Mucosa of descending colon (tissue), 3 donors: Measurements from ENCODE around the gene IRAK2. TPM values are rescaled to one million over a fixed set of nuclear protein-coding genes. Genes with fewer than 3 reads are reported as not detected.
"Not testable (repeated sequence)": the region's sequence is repeated elsewhere in the genome, so short reads cannot be mapped to it uniquely, and the experiment has no call there.

Experiments used
- ATAC-seq: fragments of 200-7000 bp; cut with Tn5 transposase; one replicate; pipeline ENCODE4 v1.9.1; 2020; ENCODE audit warnings: mild to moderate bottlenecking, moderate library complexity
- DNase-seq, 3 donors: peaks; one replicate each; pipeline ENCODE4 v3.0.0-alpha.2; 2020
- H3K36me3 ChIP-seq: fragments of 200-600 bp; one replicate; pipeline ENCODE4 v1.8.0; 2021; ENCODE audit warnings: low read depth, mild to moderate bottlenecking
- H3K4me1 ChIP-seq: fragments of 200-600 bp; one replicate; pipeline ENCODE4 v1.8.0; 2021; ENCODE audit warnings: low read depth, mild to moderate bottlenecking
- H3K4me3 ChIP-seq: fragments of 200-600 bp; one replicate; pipeline ENCODE4 v1.8.0; 2021; ENCODE audit warnings: mild to moderate bottlenecking
- H3K9me3 ChIP-seq: fragments of 200-600 bp; one replicate; pipeline ENCODE4 v1.8.0; 2021; ENCODE audit warnings: mild to moderate bottlenecking
- intact Hi-C, 2 donors: fragments of 100-400 bp; cut with DNase I in 1 of 2; cut with micrococcal nuclease in 1 of 2; formaldehyde crosslinking; loops; one replicate each; pipeline versions ENCODE4 v1.11.0 to v1.11.1; 2022; cut with DNase I, micrococcal nuclease
- total RNA-seq, 3 donors: library from RNA; stranded (reverse); fragmentation: NEBNext Ultra II Directional in 2 of 3; extraction: Animal tissue kit (Norgen Biotek cat#: 25700) in 2 of 3; gene quantifications; one replicate each; pipeline versions ENCODE4 v1.2.1 to v1.2.4, GENCODE V29; 2021 to 2023
- TF ChIP-seq, protein P1 (sequence below): fragments of 200-600 bp; IDR thresholded peaks from one replicate; pipeline ENCODE4 v1.8.0; 2022; ENCODE audit warnings: antibody characterized with exemption, mild to moderate bottlenecking
- donor health status: DM: no; HTN: no; CAD: no; lungs with moderate emphysema.
- donor health status: DM: no; HTN: no; CAD: no.
- donor health status: DM: no; HTN: yes; CAD: no.

IRAK2 gene
- total RNA-seq, 3 donors from 2014 or later = 1.1 to 3.2 (median 2.4) TPM

DNA sequence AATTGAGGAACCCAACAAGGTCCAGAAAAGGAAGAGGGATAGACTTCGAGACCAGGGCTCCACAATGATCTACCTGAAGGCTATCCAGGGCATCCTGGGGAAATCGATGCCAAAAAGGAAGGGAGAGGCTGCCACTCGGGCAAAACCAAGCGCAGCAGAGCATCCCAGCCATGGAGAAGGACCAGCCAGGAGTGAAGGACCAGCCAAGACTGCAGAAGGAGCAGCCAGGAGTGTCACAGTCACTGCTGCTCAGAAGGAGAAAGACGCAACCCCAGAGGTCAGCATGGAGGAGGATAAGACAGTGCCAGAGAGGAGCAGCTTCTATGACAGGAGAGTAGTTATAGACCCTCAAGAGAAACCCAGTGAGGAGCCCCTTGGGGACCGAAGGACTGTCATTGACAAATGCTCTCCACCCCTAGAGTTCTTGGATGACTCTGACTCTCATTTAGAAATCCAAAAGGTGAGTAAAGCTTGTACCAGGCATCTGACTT is 95.5 kb downstream of the IRAK2 start:
- H3K36me3 ChIP-seq = no peaks in the 10 kb centered on the region
- intact Hi-C loops = no loop called here
- no peak overlapping the region for H3K4me3 ChIP-seq
- H3K4me1 ChIP-seq = peaks cover 3% of the 10 kb centered on the region
- ATAC-seq (no peak), DNase-seq (no peak)
- TF ChIP-seq, protein P1, sequence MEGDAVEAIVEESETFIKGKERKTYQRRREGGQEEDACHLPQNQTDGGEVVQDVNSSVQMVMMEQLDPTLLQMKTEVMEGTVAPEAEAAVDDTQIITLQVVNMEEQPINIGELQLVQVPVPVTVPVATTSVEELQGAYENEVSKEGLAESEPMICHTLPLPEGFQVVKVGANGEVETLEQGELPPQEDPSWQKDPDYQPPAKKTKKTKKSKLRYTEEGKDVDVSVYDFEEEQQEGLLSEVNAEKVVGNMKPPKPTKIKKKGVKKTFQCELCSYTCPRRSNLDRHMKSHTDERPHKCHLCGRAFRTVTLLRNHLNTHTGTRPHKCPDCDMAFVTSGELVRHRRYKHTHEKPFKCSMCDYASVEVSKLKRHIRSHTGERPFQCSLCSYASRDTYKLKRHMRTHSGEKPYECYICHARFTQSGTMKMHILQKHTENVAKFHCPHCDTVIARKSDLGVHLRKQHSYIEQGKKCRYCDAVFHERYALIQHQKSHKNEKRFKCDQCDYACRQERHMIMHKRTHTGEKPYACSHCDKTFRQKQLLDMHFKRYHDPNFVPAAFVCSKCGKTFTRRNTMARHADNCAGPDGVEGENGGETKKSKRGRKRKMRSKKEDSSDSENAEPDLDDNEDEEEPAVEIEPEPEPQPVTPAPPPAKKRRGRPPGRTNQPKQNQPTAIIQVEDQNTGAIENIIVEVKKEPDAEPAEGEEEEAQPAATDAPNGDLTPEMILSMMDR = no peak
- no peaks in the 10 kb centered on the region for H3K9me3 ChIP-seq

DNA sequence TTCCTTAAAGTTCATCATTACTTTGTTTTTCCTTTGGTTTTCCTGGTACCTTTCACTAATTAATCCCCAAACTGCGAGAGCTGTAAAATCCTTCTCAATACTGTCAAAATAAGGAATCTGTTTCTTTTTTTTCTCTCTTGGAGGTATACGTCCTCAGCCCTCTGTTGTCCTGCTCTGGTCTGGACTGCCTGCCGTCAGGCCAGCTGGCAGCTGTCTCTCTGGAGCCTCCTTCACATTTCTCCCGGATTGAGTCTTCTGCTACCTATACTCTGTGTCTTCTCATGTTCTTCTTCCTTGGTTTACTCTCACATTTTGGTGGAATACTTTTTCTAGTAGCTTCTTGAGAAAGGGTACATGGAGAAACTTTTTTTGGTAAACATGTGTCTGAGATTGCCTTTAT is 97.3 kb downstream of the IRAK2 start:
- DNase-seq (no peak), ATAC-seq (no peak)
- TF ChIP-seq, protein P1 = no peak
- Histone ChIP-seq H3K9me3 (no peaks in the 10 kb centered on the region), H3K4me1 (no peaks in the 10 kb centered on the region), H3K4me3 (no peak overlapping the region), H3K36me3 (no peaks in the 10 kb centered on the region)
- intact Hi-C loops = no loop called here

DNA sequence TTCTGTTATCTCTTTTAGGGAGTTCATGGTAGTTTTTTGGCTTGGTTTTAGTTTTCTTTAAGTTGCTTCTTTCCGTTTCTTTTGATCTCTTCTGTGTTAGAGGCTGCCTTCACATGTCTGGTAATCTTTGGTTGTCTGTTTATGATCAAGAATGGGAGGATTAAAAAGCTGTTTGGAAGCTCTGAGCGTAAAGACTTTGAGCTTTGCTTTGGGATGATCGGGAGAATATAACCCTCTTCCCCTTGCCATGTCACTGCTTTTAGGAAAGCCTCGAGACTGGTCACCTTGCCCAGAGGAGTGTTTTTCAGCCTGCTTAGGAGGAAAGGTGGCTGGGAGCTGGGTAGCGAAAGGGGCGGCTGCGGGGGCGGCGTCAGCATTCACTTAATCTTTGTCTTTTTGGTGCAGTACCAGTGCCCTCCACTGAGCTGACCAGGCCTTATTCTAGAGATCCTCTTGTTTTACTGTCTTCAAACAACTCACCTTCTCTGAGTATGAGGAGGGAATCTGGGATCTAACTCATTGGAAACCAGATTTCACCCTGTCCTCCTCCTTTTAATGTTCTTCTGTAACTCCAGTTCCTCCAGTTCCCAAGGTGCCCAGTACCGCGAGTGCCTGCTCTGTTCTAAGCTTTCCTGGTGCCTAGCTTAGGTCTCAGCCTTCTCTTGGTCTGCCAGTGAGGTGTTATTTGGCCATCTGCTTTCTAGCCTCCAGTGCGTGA is 99.1 kb downstream of the IRAK2 start:
- Histone ChIP-seq H3K36me3 (no peaks in the 10 kb centered on the region), H3K4me1 (no peaks in the 10 kb centered on the region), H3K9me3 (no peaks in the 10 kb centered on the region), H3K4me3 (no peak overlapping the region)
- DNase-seq = peak in 1 of 3 donors; percentile 39
- peak; percentile 75 for ATAC-seq
- TF ChIP-seq, protein P1 = no peak
- intact Hi-C loops = no loop called here

DNA sequence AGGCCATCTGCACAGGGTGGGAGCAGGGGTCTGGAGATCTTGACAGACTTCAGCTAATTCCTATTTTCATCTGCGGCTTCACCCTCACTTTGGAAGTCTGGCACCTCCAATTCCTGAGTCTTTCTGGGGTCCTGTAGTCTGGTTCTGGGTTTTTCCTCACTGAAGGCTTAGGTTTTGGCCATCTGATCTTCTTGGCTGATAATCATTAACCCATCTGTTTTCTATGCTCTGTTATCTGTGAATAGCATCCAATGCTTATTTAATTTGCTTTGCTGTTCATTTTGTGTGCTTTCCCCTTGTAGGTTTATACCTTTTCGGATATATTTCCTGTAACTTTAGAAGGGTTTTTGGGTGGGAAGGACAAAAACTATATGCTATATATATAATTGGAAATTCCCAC is 101.1 kb downstream of the IRAK2 start:
- no peak overlapping the region for H3K4me3 ChIP-seq
- TF ChIP-seq, protein P1 = no peak
- DNase-seq = no peak
- ATAC-seq = no peak
- no peaks in the 10 kb centered on the region for H3K36me3 ChIP-seq
- H3K9me3 ChIP-seq = no peaks in the 10 kb centered on the region
- no peaks in the 10 kb centered on the region for H3K4me1 ChIP-seq
- intact Hi-C loops = no loop called here

DNA sequence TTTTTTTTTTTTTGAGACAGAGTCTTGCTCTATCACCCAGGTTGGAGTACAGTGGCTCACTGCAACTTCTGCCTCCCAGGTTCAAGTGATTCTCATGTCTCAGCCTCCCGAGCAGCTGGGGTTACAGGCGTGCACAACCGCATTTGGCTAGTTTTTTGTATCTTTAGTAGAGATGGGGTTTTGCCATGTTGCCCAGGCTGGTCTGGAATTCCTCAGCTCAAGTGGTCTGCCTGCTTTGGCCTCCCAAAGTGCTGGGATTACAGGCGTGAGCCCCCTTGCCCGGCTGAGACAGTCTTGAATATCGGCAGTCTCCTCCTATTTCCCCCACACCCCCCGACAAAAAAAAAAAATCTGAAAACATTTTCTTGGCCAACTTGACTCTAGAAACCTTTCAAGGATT is 102.2 kb downstream of the IRAK2 start:
- H3K4me1 ChIP-seq, DNase-seq, H3K9me3 ChIP-seq, intact Hi-C loops, H3K4me3 ChIP-seq, ATAC-seq, H3K36me3 ChIP-seq: not testable (repeated sequence)

DNA sequence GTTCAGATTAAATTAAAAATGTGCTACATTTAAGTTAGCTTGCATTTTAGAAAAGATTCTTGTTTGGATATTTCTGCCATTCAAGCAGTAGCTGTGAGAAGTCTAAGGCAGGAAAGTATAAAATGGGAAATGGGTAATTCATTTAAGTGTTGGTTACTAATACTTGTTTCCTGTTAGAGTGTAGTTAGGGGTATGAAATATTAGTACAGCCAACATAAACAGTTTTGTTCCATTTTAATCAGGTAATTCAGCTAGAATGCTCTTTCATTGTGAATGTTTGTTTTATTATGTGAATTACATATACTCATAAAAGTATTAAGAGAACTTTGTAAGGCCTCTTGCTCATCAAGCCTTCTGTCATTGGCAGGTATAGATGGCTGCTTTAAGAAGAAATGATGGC is 103.4 kb downstream of the IRAK2 start:
- intact Hi-C loops = no loop called here

More for the DNA sequence above, 103.4 kb downstream of the IRAK2 start:
- Histone ChIP-seq H3K9me3 (no peaks in the 10 kb centered on the region), H3K4me1 (no peaks in the 10 kb centered on the region), H3K4me3 (no peak overlapping the region), H3K36me3 (peaks cover 5% of the 10 kb centered on the region)
- DNase-seq = no peak
- TF ChIP-seq, protein P1 = no peak
- ATAC-seq = no peak
